HG02798 (cell line): Measurements from ENCODE around the gene DRGX.

Experiments used
- ATAC-seq: cut with Tn5 transposase; IDR thresholded peaks from one replicate; pipeline ENCODE4 v1.9.1; 2021; ENCODE audit warnings: mild to moderate bottlenecking; ENCODE audit not compliant: unreplicated experiment, poor library complexity

DRGX gene

GRCh38 chr10:49395741-49396665 lies at the start of gene DRGX:
Gene DRGX (minus strand): TSS chr10:49396089. CDS start chr10:49395440, 649 bp downstream.
- ATAC-seq: no peak

GRCh38 chr10:49444349-49444748 lies 48.5 kb upstream of the DRGX start:
- no peak for ATAC-seq

GRCh38 chr10:49442863-49443262 lies 47.0 kb upstream of the DRGX start:
- no peak for ATAC-seq

DNA sequence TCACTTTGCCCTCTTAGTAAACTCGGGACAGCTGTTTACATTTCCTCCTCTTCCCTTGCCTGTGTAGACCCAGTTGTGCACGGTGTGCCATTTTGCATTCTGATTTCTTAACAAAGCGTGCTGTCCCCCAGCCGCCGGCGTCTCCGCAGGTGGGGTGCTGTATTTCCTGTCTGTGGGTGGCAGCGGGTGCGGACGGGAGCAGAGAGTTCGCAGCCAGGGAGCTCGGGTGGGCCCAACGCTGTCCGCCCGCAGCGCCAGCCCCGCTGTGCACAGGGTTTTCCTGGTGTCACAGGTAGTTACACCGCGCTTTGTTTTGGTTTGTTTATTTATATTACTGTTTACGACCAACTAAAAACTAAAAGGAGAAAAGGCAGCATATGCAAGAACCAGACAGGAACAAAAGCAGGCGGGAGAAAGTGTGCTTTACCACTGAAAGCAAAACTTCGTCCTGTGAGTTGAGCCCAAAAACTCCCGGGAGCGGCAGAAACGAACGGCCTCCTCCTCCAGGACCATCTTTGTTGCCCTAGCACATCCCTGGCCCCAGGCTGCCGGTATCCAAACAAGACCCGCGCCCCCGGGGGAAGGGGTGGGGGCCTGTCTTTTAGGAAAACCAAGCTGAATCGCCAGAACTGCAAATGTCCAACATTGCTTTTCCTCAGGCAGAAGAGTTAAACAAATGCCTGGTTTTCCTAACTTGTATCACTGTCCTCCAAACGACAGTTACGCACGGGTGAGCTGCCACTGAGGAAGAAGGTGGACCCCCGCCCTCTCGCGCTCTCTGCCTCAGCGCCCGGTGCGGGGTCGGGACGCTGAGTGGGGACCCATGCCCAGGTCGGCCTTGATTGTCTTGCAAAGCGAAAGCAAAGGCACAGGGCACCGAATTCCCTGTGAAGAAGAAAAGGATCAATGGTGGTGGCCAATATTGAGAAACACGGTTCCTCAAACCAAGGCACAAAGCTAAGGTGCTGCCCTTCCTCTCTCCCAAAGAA lies 45.9 kb upstream of the DRGX start:
- no peak for ATAC-seq

DNA sequence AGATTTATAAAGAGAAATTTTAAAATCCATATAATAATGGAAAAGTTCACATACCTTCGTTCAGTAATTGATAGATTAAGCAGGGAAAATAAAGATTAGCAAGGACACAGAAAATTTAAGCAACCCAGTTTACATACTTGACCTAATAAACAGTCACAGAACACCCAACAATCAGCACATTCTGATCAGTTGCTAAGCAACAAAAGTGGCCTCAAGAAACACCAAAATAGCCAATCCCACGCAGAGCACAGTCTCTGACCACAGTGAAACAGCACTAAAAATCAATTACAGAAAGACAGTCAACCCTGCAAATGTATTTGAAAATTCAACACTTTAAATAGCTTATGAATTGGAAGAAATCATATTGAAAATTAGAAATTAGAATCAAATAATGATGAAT lies 39.3 kb upstream of the DRGX start:
- no peak for ATAC-seq

- ATAC-seq: no peak
These were observed 37.2 kb upstream of the DRGX start for GRCh38 chr10:49433069-49433468.

DNA sequence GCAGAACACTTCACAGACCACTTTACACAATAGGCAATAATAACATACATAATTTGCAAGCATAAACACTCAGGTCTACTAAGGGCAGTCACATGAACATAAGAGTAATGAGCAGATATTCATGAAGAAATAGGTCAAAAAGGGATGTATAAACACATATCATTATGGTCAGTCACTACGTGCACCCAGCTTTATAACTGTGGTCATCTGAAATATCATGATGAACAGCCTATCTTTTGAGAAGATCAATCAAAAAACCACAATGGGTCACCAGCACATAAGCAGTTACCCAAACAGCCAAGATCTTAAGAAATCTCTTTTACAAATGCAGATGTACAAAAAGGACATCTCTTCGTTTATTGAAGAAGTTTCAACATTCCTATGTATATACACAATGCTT lies 35.5 kb upstream of the DRGX start:
- no peak for ATAC-seq

GRCh38 chr10:49429458-49429857 lies 33.6 kb upstream of the DRGX start:
- ATAC-seq: no peak

DNA sequence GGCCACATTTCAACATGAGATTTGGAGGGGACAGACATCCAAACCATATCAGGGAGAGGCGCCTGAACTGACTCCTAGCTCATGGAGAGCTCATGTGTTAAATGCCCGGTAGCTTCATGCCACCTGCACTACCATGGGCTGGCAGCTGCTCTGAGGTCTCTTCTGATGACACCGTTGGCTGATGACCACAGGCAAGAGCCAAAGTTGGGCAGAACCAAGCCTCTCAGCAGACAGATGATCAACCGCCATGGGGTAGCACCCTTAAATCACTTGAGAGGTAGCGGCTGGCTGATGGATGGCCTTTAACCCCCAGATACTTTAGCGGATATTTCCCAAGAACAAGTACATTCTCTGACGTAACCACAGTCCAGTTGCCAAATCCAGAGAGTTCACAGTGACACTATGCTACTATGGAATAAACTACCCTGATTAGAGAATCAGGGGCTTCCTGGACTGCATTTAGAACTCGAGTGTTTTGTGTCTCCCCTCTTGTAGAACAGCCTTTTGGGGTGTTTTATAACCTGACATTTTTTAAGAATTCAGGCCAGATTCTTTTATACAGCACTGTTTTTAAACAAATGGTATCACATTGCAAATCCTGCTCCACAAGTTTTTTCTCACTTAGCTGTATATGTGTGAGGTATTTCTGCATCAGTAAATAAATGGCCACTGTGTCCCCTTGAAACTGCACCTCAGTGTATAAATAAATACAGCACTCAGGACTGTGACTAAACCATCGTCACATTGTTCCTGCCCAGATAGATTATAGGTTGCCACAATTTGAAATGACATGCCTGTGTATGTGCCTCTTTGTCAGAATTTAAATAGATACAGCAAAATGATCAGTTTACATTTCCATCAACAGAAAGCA lies 30.8 kb upstream of the DRGX start:
- ATAC-seq: no peak

DNA sequence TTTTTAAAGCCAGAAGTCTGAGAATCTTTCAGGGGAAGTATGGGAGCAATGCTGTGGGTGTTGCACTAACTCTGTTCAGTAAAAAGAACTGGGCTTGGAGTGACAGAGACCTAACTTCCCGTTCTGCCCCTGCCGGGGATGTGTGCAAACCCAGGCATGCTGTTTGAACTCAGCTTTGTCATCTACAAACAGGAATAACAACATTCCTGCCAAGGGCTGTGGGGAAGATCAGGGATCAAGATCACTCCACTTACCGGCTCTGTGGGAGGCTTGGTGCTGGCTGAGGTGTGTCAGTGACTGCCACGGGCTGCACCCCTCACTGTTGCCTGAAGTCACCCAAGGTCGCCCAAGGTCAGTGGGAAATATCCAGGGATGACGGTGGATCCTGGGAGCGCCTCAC lies 23.1 kb upstream of the DRGX start:
- ATAC-seq: no peak

- ATAC-seq: no peak
These were observed 22.4 kb upstream of the DRGX start for GRCh38 chr10:49418328-49418727.

DNA sequence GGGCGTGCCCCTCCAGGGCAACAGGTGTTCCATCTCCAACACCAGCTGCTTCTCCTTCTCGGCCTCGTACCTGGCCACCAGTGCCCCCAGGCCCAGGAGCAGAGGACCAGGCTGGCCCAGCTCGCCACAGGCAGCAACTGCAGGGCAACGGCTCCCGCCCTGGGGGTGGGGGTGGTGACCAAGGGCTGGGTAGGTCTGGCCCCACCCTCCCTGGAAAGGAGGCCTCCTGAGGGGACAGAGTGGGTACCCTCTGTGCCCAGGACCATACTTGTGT lies 22.1 kb upstream of the DRGX start:
- no peak for ATAC-seq

DNA sequence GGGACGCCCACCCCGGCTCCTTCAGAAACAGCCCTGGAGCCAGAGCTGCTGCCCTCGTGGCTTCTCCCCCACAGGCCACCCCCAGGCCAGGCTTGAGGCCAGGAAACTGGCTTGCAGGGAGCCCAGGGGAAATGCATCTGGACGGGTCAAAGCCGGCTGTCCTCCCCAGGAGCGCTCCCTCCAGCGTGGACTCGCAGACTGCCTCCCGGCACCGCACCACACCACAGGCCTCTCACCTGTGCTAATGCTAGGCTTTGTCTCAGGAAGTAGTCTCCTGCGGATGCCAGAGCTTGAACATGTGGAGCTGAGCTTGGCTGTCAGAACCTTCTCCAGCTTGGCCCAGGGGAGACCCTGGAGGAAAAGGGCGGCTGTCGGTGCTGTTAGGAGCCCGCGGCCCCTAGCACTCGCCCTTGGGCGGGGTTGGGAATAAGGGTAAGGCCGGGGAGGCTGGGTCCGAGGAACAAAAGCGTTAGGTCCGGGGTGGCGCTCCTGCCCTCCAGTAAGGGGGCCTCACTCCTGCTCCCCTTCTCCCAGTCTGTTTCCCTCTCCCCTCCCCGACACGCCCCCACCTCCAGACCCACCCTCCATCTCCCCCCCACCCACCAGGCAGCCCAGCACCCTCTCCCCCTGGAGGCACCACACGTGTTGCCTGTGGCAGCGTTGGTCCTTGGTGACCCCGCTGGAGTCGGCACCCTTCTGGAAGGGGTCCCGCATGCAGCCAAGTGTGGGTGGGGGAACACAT lies 21.6 kb upstream of the DRGX start:
- ATAC-seq: no peak

GRCh38 chr10:49415846-49416245 lies 20.0 kb upstream of the DRGX start:
- no peak for ATAC-seq

GRCh38 chr10:49415109-49415508 lies 19.2 kb upstream of the DRGX start:
- ATAC-seq: no peak

DNA sequence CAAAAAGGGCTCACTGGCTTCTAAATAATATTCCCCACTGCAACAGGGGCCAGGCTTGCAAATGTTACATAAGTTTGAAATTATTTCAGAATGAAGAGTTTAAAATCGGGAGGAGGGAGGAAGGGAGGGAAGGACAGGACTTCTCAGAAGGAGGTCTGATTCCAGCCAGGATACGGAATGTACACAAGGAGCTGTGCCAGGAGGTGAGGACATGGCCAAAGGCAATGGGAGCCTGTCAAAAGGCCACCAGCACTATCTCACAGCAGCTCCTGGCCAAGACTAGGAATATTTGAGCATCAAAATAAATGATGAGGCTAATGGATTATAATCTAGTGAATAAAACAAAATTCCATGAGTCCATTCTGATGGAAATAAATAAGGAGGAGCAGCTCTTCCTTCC lies 18.6 kb upstream of the DRGX start:
- no peak for ATAC-seq

DNA sequence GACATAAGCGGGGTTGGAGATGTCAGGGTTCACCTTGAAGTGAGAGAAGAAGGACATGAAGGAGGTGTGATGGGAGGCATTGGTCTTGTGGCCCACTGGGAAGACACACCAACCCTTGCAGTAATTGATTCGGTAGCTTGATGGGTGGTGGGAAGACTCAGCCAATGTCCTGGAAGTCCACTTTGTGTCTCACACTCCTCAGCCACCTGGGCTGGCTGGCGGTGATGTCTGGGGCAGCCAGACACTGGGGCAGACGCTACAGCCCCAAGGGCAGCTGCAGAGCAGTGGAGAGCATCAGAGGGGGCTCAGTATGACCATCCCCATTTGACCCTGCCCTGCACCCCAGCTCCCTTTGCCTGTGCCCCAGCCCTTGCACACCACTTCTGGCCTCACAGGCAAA lies 16.7 kb upstream of the DRGX start:
- no peak for ATAC-seq

- ATAC-seq: no peak
These were observed 14.6 kb upstream of the DRGX start for GRCh38 chr10:49410365-49411074.

DNA sequence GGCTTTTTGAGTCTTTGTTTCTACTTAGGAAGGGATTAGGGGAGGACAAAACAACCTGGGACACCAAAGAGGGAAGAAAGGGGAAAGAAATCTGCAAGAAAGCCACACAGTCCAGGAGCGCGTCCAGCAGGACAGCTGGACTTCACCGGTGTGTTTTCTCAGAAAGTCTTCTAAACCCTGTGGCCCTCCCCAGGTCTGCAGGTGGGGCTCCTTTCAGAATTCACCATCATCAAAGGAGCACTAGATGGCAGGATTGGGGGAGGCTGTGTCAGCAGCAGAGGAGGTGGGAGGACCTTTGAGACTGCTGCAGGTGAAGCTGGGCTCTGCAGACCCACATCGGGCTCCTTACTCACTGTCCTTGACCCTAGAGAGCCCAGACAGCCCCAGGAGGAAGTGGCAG lies 13.9 kb upstream of the DRGX start:
- ATAC-seq: no peak
